Stimulated activated CD4-positive, alpha-beta T cell treated with anti-CD3 and anti-CD28 coated beads, Interleukin-15, amount 100 ng/mL, for 48 hours (primary cell): ENCODE data around the gene LSAMP.

Source experiments
- DNase-seq, 2 donors: peaks; one replicate each; pipeline ENCODE4 v3.0.0-alpha.2; 2020; ENCODE audit warnings: low read depth in 2 of 2

Gene LSAMP

DNA sequence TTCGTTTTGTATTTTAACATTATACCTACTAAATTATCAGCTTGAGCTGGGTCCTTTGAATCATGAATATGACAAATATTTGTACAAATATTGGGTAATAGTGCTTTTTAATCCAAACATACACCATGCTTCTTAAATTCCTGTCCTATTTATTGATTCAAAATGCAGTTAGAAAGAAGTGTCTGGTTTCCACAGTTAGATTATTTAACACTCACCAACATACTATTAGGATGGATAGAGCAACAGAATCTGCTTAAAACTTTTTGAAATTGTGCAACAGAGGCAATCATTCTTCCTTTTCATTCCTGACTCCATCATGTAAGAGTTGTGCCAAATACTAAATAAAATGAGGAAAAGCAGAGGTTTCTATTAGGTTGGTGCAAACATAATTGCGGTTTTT, 281.2 kb downstream of the LSAMP start:
- DNase-seq, result no peak

DNA sequence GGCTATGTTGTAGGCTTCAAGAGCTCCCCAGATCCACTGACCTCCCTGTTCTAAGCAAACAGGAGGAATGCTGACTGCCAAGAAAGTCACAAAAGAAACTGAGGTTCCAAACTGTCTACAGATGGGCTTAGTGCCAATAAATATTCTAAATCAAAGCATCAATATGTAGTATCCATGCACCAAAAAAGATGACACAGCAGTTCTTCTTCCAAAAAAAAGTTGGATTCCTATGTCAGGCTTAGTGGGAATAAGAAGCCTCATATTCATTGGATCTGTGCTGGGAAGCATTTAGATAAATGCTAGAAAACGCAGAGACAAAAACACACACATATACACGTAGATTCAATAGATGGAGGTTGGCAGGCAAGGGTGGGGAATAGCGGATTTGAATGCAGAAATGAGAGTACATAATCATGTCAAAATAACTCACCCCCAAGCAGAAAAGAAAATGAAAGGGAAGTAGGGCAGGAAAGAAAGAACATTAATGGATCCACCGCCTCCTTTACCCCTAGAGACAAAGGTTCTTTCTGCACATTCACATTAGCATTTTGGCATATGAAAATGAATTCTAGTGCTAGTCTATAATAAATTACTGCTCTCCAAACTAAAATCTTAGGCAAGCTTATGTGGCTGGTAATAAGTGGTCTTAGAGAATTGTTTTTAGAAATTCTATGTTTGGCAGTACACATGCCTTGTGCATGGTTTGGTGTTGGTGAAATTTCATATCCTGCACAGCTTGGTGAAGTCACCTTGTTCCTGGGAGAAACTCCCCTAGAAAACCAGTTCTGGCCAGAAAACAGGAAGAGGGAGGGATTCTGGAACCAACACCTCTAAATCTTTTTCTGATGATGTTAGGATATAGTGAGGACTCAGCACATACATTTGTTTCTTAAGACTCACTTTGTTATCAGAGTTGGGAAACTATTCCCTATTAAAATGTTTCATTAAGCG, 283.4 kb downstream of the LSAMP start:
- DNase-seq, result no peak

DNA sequence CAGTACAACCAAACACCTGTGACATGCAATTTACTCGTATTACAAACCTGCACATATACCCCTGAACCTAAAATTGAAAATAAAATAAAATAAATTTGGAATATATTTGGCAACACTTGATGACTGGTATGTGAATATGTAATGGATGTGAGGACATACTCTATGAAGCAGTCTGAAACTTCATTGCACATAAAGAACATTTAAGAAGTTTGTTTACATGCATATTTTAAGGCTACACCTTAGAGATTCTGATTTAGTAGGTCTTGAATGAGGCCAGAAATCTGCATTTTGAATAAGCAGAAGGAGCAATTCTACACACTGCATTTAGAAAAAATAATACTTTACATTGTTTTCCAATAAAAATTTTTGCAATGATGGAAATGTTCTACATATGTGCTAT, 284.7 kb downstream of the LSAMP start:
- DNase-seq, result no peak

DNA sequence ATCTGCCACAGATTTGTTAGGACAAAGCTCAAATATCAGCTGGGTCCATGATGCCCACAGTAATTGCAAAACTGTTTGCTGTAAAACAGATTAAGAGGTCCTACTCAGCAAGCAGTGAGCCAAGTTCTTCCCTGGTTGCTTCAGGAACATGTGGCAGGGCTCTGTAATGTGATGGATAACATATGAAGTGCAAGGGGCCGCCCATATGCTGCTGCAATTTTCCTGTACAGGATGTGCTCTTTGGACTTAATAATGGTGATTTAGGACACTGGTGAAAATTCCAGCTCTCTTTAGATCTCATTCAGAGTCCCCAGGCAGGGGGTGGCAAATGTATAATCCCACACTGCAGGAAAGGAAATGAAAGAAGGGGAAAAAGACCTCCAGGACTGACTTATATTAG, 289.4 kb downstream of the LSAMP start:
- no peak for DNase-seq

DNA sequence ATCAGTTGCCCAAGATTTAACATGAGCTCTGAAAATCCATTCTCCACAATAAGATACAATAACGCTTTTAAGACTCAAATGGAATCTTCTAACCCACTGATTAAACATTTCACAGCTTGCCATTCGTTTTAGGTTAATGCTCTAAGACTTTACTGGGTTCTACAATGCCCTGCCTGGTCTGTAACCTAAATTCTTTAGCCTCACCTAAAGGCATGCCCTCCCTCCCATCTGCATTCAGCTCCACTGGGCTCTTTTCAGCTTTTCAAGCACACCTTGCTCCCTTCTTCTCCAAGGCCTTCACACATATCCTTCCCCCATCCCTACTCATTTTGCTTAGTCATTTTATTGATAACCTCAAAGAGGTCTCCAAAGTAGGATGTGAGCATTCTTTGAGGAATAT, 290.9 kb downstream of the LSAMP start:
- DNase-seq, result no peak

DNA sequence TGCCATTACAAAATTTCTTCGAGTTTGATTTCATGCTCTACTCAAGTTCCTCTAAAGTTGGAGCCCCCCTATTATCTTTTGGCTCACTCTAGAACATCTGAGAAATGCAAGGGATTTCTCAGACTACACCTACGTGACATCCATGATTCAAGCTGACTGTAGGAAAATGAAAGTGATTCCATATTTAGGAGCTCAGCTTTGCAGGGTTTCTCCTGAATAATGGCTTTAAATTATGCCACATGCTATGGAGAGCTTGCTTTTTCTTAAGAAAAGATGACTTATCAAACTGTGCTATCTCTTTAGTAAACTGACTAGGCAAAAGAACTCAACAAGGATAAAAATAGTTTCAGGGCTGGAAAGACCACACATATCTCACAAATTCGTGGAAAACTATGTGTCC, 292.1 kb downstream of the LSAMP start:
- DNase-seq, result no peak

DNA sequence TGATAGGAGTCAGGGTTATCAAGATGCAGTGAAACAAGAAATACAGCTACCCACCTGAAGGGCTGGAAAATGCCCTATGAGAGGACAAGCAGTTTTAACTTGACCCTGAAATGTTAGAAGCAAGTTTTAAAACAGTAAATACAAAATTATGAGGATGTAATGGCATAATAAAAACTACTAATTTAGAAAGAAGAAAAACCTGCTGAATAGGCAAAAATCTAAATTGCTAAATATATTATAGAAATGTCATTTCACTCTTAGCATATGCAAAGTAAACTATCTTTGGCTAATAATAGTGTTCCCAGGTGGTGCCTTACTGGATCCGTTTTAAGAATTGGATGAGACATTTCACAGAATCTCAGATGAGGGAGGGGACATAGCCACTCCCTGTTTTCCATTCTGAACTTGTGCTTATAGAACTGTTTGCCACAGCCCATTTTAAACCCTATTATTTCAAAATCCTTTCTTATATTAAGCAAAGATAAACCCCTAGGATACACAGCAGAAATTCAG, 294.6 kb downstream of the LSAMP start:
- DNase-seq, result no peak

DNA sequence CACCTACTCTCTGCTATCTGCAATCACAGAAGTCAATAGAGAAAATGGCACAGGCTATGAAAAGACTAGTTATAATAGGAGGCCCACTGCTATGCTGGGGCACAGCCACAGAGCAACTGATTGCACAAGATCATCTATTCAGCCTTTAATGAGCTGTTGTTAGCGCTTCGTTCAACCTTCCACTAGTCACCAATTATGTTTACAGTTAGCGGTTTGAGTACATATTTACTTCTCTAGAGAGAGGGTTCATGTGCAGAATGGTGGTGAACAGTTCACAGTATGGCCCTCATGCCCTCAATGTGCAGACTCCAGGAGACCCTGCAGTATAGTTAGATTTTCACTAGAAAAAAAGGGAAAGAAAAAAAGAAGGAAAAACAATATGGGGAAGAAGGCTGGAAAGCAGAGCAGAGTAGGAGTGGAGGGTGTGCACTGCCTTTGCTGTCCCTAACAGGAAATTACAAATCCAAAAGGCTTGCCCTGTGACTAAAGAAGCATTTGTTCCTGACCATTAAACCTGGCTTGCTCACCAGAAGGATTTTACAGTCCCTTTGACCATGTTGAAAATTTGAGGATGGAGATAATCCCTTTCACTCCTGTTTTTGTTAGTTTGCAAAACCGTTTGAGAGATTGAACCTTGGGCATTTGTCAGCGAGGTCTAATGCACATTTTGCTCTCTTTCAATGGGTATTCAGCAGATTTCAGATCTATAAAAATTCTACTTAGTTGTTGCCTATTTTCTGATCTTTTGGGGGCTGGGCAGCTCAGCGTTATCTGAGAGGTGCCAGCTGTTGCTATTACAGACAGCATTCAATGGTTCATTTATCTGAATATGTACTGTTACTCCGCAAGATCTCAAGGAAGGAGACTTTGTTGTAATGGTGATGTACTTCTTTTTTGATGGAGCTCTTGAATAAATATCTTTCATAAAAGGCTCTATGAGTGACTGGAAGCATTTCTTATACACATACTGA, 296.1 kb downstream of the LSAMP start:
- DNase-seq, result no peak

DNA sequence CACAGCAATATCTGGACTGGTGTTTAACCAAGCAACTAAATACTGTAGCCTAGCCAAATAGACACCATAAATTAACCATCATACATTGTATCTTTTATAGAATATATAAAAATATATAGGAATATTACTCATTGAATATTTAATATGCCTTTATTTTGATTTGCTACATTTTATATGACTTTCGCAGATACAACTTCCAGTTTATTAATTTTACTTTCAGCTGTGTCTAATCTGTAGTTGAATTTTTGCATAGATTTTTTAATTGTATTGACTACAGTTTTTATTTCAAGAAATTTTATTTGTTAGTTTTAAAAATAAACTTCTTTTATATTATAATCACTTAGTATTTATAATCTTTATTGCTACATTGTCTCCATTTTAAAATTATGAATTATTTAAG, 299.7 kb downstream of the LSAMP start:
- no peak for DNase-seq

DNA sequence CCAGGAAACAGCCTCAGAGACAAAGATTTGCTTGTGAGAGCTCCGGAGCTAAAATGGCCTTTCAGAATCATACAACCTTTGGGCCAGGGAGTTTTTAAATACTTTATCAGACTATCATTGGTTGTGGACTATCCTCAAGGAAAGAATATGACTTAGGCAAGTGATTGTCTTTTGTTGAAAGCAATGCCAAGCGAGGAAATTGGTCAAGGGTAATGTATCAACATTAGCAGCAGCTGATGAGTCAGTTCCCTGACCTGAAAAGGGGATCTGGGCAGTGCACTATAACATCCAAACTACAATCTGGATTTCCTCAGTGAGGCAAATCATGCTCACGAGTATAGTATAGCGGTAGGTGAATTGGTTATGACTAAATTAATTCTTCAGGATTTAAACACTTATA, 303.6 kb downstream of the LSAMP start:
- no peak for DNase-seq

DNA sequence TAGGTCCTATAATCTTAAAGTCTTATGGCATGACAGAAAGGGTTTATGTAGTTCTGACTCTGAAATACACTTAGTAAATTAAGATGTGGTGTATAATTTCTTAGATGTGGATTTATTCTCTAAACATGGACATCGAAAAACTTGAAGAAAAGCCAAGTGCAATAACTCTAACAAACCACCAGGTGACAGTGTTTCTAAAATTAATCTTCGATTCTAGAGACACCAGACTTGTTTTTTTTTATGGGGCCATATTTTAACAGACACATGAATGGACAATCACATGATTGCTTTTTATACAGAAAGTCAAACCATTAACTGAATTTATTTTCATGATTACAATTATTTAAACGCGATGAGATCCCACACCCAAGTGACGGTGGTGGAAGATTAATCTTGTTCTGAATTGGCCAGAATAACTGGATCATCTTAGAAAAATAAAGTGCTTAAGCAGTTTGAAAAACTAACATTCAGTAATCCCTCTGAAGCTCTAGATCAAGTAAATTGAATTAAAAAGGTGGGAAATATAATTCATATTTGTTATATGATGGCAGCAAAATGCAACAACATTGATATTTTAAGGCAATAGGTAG, 305.1 kb downstream of the LSAMP start:
- DNase-seq, result no peak

DNA sequence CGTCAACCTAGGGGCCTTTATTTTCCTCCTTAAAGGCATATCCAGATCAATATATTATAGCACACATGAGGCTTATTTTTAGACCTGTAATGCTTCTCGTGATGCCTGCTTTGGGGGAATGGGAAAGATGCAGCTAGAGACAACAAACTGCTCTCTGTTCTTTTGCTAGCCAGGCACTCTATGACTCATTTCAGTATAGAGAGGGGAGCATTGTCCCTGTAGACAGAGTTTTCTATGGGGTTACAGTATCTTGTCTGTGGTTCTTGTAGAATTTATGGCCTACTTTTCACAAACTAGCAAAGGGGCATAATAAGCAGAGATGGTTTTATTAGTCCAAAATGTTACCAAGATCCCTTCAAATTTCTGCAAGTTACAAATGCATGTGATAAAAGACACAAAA, 305.6 kb downstream of the LSAMP start:
- no peak for DNase-seq

DNA sequence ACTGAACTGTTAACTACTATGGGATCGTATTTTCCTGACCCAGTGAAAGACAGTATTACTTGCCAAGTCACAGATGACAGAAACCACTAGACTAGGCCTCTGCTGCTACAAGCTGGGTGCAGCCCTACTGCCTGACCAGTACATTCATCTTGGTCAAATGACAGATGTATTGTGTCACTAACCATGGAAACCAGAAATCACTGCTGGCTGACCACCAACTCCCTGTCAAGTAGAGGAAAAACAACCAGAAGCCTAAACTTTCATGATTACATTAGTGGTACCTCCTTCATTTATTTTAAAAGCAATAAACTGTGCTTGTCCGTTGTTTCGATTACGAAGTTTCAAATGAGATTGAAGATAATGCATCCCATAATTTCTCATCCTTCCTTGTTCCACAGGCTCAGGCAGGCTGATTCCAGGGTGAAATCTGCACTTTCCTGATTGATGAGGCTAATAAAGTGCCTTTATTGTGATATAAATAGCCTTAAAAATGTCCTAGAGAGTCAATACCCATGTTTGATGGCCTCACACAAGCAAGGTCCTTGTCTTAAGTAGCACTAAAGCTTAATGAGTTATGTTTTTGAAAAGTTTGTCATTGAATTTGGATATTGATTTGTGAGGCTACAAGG, 309.7 kb downstream of the LSAMP start:
- no peak for DNase-seq

DNA sequence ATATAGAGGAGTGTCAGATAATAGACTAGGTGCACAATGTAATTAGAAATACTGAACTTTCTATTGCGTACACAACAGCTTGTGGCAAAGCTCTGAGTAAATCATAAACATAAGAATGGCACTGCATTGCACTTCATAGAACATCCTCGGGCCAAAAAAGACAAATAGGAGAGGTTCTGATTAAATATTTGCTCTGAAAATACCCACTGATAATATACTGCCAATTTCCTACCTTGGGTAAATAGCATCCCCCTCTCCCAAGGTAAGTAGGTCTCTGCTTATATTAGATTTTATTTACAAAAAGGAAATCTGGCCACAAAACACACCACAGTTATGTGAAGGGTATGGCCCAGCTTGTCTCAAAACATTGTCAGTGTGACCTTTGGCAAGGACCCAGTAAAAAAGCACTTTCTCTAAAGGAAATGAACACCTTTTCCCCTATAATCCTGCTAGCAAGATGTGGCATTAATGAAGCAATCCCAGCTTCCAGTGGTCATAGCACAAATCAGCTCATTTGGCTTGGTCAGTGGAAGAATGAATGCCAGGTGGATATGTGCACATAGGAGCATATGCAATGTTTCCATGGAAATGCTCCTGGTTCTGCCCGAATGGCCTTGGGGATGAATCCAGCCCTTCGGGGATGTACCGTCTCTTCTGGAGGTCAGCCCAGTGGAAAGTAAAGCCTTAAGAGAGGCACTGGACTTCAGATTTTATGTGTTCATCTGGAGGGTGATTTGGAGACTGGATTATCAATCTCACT, 315.9 kb downstream of the LSAMP start:
- DNase-seq, result no peak

DNA sequence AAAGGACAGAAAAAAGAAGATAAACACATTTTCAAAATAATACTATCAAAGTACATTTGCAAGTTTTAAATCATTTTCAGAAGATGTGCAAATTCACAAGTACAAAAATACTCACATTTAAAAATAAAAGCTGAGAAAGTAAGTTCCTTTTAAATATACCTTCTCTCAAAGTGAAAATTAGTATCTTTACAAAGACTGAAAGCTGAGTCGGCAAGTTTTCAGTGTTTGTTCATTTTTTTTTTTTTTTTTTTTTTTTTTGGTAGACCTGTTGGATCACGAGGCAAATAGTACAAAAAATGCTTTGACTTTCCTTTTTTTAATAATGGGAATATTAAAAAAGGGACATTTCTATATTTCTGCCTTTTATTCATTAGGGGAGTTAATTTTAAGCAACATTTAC, 317.8 kb downstream of the LSAMP start:
- DNase-seq, result no peak

DNA sequence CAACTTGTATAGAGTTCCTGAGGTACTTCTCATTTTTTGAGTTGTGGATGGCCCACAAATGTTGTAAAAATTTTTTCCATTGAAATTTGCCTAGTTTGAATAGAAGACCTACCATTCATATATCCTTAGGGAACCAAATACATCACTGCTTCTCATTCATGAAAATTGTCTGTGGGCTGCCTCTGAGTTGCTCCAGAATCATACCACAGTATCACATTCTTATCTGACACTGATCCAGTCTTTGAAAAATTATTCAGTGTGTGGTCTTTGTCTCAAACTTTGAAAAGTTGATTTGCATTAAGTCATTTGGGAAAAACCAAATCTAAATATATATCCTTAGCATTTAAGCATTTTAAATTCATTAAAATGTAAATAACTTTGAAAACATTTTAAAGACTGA, 321.1 kb downstream of the LSAMP start:
- no peak for DNase-seq

DNA sequence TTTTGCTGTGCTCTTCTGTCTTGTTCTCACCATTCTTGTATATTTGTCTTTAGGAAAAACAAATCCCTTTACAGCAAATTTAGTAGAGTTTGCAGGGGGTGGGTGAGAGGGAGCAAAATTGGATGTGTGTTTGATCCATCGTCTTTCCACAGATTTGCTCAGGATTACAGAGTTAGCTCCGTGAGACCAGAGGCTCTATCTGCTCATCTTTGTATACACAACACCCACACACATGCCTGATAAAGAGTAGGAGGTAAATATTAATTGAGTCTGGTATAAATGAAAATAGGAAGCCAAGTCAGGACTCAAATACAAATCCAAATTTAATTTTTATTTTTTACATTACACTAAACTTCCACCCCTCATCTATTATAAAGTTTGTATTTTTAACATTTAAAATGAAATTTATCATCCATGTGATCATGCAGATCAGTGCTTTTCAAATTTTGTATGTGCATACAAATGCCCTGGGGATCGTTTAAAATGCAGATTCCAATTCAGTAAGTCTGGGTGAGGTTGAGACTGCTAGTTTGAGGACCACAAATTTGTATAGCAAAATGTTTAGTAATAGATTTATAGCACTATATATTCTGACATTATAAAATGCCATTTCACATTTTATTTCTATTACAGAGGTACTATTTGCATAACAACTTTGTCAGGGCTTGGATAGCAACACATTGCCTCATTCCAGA, 326.7 kb downstream of the LSAMP start:
- no peak for DNase-seq

DNA sequence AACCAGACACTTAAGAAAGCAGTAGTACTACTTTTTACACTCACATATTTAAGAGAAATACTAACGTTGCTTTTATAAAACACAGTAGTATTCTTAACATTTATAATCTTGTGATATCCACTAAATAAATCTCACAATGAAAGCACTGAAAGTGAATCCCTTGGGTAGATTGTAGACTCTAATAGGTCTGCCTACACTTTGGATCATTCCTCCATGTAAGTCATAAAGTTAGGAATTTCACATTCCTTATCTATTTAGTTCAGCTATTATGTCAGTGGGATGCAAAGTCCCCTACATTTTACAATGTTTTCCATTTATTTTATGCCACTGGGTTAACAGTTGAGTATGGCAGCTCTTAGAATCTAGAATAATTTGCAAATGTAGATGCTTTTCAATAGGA, 330.7 kb downstream of the LSAMP start:
- no peak for DNase-seq

DNA sequence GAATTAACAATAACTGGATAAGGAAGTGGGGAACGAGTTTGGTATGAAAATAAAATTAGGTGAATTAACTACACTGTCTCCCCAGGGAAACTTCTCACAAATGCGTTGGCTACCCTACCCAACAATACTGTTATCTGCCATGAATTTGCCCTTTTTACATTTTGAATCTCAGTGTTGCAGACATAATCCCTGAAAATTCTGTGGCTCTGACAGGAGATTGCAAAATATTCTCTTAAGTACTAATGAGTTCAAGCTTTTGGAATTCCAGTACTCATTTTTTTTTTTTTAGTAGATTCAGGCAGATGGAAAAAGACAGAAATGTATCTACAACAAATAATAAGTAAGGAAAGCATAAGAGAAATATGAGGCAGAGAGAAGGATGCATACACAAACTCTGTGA, 332.6 kb downstream of the LSAMP start:
- DNase-seq, result no peak

DNA sequence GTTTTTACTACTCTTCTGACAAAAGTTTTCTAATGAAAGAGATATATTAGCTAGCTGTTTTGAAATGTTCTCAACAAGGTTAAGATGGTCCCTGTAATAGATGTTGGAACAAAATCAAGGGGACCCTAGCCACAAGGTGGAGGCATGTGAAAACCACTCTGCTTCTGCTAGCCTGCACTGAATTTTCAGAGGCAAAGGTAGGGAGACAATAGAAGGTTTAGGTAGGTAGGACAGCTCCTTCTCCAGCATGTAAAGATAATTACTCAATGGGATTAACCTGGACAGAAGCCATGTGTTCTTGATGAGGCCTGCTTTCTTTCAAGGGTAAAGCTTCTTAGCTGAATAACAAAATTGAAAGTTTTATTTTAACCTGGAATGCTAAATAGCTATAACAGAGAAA, 333.5 kb downstream of the LSAMP start:
- DNase-seq, result no peak
